Mesothelial cell of epicardium (in vitro differentiated cells): ENCODE results near the gene EIF5A. TPM values are rescaled to one million over a fixed set of nuclear protein-coding genes. Genes with fewer than 3 reads are reported as not detected.

Source experiments
- DNase-seq, 2 experiments: peaks; one replicate each; pipeline ENCODE4 v3.0.0; 2021; ENCODE audit warnings: low spot score in 2 of 2; ENCODE audit not compliant: unreplicated experiment in 2 of 2
- H3K27ac Mint-ChIP-seq: 2 replicates; pipeline ENCODE4 v1.8.0; 2021; ENCODE audit warnings: mixed read lengths
- H3K27me3 Mint-ChIP-seq: 2 replicates; pipeline ENCODE4 v1.8.0; 2021; ENCODE audit warnings: low read depth, mixed read lengths
- H3K36me3 Mint-ChIP-seq: 2 replicates; pipeline ENCODE4 v1.8.0; 2021; ENCODE audit warnings: mixed read lengths
- H3K4me1 Mint-ChIP-seq: 2 replicates; pipeline ENCODE4 v1.8.0; 2021; ENCODE audit warnings: mixed read lengths
- H3K4me3 Mint-ChIP-seq: 2 replicates; pipeline ENCODE4 v1.8.0; 2021; ENCODE audit warnings: mild to moderate bottlenecking, moderate library complexity, mixed read lengths
- H3K9me3 Mint-ChIP-seq: 2 replicates; pipeline ENCODE4 v1.8.0; 2021; ENCODE audit warnings: mixed read lengths
- total RNA-seq: library from RNA; stranded (reverse); gene quantifications from 3 replicates; pipeline ENCODE4 v1.2.1, GENCODE V29; 2021
- TF ChIP-seq, protein P1 (sequence below): fragments of 200-600 bp; sonication (generic); IDR thresholded peaks from one replicate; pipeline ENCODE4 v1.5.0; 2021; ENCODE audit warnings: antibody characterized with exemption; ENCODE audit not compliant: unreplicated experiment

EIF5A gene
- total RNA-seq, 1 donor from 2014 or later: 265 TPM

DNA sequence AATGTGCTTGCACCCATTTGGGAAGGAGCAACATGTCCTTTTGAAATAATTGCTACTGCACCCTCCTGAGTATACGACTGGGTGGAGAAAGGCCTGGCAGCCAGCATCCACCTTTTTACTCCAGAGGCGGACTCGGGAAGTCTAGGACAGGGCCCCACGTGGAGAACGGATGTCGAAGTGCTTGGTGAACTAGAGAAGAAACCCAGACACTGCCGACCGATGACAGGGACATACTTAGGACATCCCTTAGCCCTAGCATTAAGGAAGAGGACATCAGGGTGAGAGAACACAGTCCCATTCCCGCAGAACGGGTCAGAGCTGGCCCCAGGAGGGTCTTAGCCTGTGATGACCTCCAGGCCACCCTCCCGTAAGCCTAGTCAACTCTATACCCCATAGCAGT lies 16.7 kb upstream of the EIF5A start:
- DNase-seq: no peak
- peaks cover 22% of the 10 kb centered on the region for H3K4me1 Mint-ChIP-seq
- no peaks in the 10 kb centered on the region for H3K9me3 Mint-ChIP-seq
- no peaks in the 10 kb centered on the region for H3K36me3 Mint-ChIP-seq
- H3K27me3 Mint-ChIP-seq: peaks cover 64% of the 10 kb centered on the region
- TF ChIP-seq, protein P1, sequence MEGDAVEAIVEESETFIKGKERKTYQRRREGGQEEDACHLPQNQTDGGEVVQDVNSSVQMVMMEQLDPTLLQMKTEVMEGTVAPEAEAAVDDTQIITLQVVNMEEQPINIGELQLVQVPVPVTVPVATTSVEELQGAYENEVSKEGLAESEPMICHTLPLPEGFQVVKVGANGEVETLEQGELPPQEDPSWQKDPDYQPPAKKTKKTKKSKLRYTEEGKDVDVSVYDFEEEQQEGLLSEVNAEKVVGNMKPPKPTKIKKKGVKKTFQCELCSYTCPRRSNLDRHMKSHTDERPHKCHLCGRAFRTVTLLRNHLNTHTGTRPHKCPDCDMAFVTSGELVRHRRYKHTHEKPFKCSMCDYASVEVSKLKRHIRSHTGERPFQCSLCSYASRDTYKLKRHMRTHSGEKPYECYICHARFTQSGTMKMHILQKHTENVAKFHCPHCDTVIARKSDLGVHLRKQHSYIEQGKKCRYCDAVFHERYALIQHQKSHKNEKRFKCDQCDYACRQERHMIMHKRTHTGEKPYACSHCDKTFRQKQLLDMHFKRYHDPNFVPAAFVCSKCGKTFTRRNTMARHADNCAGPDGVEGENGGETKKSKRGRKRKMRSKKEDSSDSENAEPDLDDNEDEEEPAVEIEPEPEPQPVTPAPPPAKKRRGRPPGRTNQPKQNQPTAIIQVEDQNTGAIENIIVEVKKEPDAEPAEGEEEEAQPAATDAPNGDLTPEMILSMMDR: no peak
- no peak overlapping the region for H3K4me3 Mint-ChIP-seq
- no peak overlapping the region for H3K27ac Mint-ChIP-seq

DNA sequence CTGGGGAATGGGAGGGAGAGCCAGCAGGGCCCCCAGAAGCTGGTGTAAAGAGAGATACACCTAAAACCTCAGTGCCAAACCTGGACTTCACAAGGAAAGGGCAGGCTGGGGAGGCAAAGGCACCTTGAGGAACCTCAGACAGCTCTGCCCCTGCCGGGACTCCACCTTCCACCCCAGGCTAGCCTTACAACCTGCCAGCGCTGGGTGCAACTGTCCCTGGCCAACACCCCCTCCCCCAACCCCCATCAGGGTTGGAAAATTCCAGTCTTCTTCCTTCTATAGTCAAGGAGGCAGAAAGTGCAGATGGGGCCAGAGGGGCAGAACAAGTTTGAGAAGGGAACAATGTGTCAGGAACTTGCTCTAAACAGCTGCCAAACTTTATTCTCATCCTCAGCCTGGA lies 15.2 kb upstream of the EIF5A start:
- TF ChIP-seq, protein P1: no peak
- H3K27ac Mint-ChIP-seq: no peak overlapping the region
- H3K4me3 Mint-ChIP-seq: no peak overlapping the region
- peaks cover 71% of the 10 kb centered on the region for H3K27me3 Mint-ChIP-seq
- no peaks in the 10 kb centered on the region for H3K36me3 Mint-ChIP-seq
- no peaks in the 10 kb centered on the region for H3K9me3 Mint-ChIP-seq
- peaks cover 25% of the 10 kb centered on the region for H3K4me1 Mint-ChIP-seq
- DNase-seq: no peak

DNA sequence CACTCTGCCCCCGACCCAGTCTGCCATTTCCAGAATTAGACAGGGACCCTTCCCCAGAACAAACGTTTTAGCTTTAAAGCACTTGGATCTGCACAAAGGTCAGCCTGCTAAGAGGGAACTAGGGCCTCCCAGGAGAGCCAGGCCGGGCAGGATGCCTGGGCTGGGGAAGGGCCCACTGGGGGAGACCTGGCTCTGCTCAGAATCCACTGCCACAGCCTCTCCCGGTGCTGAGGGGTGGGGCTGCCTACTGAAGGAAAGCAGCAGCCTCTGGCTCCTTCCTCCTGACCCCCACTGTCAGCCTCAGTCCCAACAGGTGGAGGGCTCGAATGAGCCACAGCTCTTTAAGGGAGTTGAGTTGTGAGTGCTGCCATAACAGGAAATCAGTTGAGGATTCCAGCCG lies 14.7 kb upstream of the EIF5A start:
- DNase-seq: no peak
- Mint-ChIP-seq H3K36me3 (no peaks in the 10 kb centered on the region), H3K27me3 (peaks cover 68% of the 10 kb centered on the region), H3K4me3 (no peak overlapping the region), H3K27ac (no peak overlapping the region), H3K4me1 (peaks cover 25% of the 10 kb centered on the region), H3K9me3 (no peaks in the 10 kb centered on the region)
- TF ChIP-seq, protein P1: no peak

DNA sequence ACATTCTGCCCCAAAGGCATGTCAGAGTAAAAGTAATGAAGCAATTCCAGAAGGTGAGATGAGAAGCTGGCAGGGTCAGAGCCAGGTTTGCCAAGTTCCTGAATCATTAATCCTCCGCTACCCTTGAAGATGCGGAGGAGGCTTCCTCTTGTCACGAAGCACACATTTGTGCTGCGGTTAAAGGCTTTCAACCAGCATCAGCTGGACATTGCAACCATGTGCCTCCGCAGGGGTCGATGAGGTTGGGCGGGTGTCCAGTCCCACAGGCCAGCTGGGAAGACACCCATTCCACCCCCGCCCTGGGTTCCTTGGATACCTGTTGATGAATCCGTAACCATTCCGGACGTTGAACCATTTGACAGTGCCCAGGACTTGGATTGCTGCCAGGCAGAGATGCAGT lies 14.3 kb upstream of the EIF5A start:
- Mint-ChIP-seq H3K4me3 (peak overlapping the region; percentile 47), H3K9me3 (no peaks in the 10 kb centered on the region), H3K36me3 (no peaks in the 10 kb centered on the region), H3K4me1 (peaks cover 25% of the 10 kb centered on the region), H3K27me3 (peaks cover 65% of the 10 kb centered on the region), H3K27ac (no peak overlapping the region)
- DNase-seq: no peak
- TF ChIP-seq, protein P1: no peak

DNA sequence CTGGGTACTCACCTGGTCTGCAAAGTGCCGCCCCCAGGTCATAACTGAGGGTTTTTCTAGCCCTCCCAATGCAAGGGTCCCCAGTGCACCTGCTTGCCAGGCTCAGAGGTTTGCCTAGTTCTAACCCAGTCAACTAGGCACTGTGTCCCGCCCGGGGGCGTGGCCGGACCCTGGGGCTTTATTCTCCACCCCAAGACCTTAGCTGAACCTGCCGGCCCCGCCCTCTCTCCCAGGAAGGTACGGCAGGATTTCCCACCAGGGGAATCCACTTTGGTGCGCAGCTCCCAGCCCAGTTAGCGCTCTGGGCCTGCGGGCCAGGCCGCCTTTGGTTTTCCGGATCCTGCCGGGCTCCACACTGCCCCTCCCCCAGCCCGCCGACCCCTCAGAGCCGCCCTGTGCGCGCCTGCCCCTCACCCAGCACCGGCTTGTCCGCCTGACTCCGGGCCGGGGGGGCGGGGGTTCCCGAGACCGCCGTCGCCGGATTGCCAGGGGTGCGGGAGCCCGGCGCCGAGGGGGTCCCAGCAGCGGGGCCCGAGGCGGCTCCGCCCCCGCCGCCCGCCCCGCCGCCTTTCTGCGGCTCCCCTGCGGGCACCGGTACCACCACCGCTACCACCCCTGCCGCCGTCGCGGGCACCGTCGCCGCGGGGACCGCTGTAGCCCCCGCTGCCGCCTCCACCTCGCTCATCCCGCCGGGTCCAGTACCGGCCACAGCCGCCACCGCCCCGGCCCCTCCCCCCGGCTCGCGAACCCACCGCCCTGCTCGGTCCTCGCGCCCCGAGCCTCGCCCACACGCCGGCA lies 13.4 kb upstream of the EIF5A start:
- H3K9me3 Mint-ChIP-seq: no peaks in the 10 kb centered on the region
- H3K27me3 Mint-ChIP-seq: peaks cover 68% of the 10 kb centered on the region
- peaks cover 25% of the 10 kb centered on the region for H3K4me1 Mint-ChIP-seq
- no peak for DNase-seq
- H3K27ac Mint-ChIP-seq: no peak overlapping the region
- no peaks in the 10 kb centered on the region for H3K36me3 Mint-ChIP-seq
- peak overlapping the region; percentile 47 for H3K4me3 Mint-ChIP-seq
- TF ChIP-seq, protein P1: no peak
